Right lobe of liver (tissue), 4 donors: ENCODE data around the gene POLA2.

Experiments
- CTCF ChIP-seq, 4 donors: fragments of 200-600 bp in 3 of 4; fragments of 450-650 bp in 1 of 4; IDR thresholded peaks; one replicate each; pipeline versions ENCODE4 v1.5.1 to v1.8.0; 2016 to 2022; ENCODE audit warnings: antibody characterized with exemption in 4 of 4, mild to moderate bottlenecking in 2 of 4
- POLR2A ChIP-seq: fragments of 450-650 bp; IDR thresholded peaks from one replicate; pipeline ENCODE4 v1.6.1; 2017; ENCODE audit warnings: antibody characterized with exemption, mild to moderate bottlenecking
- donor health status: DM: no; HTN: no; CAD: no.
- donor health status: DM: no; HTN: no; CAD: no.
- donor health status: DM: no; HTN: yes; CAD: no.

GRCh38 chr11:65227879-65228278, 33.9 kb upstream of the POLA2 start:
- TF ChIP-seq CTCF (IDR thresholded peaks at IDR 0.05) = no peak
- TF ChIP-seq POLR2A = no peak
